ENCODE measurements around the gene SLC35A1. TPM values are rescaled to one million over a fixed set of nuclear protein-coding genes. Genes with fewer than 3 reads are reported as not detected.
"Not testable (repeated sequence)": the region's sequence is repeated elsewhere in the genome, so short reads cannot be mapped to it uniquely, and the experiment has no call there.

Gene SLC35A1, protein sequence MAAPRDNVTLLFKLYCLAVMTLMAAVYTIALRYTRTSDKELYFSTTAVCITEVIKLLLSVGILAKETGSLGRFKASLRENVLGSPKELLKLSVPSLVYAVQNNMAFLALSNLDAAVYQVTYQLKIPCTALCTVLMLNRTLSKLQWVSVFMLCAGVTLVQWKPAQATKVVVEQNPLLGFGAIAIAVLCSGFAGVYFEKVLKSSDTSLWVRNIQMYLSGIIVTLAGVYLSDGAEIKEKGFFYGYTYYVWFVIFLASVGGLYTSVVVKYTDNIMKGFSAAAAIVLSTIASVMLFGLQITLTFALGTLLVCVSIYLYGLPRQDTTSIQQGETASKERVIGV
- polyA plus RNA-seq (ENCODE audit: insufficient read depth in 1 of 5, insufficient read length in 5 of 5, low replicate concordance in 1 of 5) = 10 to 100 TPM; 48.1 to 68.0 (median 63.3) TPM
- long read RNA-seq, donor 1, transcript SLC35A1-201 (8 exons, 1,851 nt) = major isoform, 22 of 51 reads
- long read RNA-seq, donor 1, partial matches to known transcripts = 29 of 51 reads
- long read RNA-seq, donor 1, other reads (novel, unspliced or antisense) = 0 of 51 reads
- long read RNA-seq, donor 2, transcript SLC35A1-201 (8 exons, 1,851 nt) = major isoform, 6 of 6 reads
- long read RNA-seq, donor 2, partial matches to known transcripts = 0 of 6 reads
- long read RNA-seq, donor 2, other reads (novel, unspliced or antisense) = 0 of 6 reads
- long read RNA-seq, donor 3, transcript SLC35A1-201 (8 exons, 1,851 nt) = major isoform, 5 of 11 reads
- long read RNA-seq, donor 3, partial matches to known transcripts = 6 of 11 reads
- long read RNA-seq, donor 3, other reads (novel, unspliced or antisense) = 0 of 11 reads
- long read RNA-seq, donor 4, transcript SLC35A1-201 (8 exons, 1,851 nt) = major isoform, 8 of 8 reads
- long read RNA-seq, donor 4, partial matches to known transcripts = 0 of 8 reads
- long read RNA-seq, donor 4, other reads (novel, unspliced or antisense) = 0 of 8 reads
- long read RNA-seq, donor 5, transcript SLC35A1-201 (8 exons, 1,851 nt) = major isoform, 12 of 31 reads
- long read RNA-seq, donor 5, partial matches to known transcripts = 18 of 31 reads
- long read RNA-seq, donor 5, other reads (novel, unspliced or antisense) = 0 of 31 reads
- long read RNA-seq, donor 6, transcript SLC35A1-201 (8 exons, 1,851 nt) = major isoform, 13 of 98 reads
- long read RNA-seq, donor 6, partial matches to known transcripts = 84 of 98 reads
- long read RNA-seq, donor 6, other reads (novel, unspliced or antisense) = 0 of 98 reads
- long read RNA-seq, donor 7, transcript SLC35A1-201 (8 exons, 1,851 nt) = major isoform, 14 of 19 reads
- long read RNA-seq, donor 7, partial matches to known transcripts = 5 of 19 reads
- long read RNA-seq, donor 7, other reads (novel, unspliced or antisense) = 0 of 19 reads
- long read RNA-seq, donor 8, partial matches to known transcripts = 7 of 9 reads
- long read RNA-seq, donor 8, other reads (novel, unspliced or antisense) = 0 of 9 reads

DNA sequence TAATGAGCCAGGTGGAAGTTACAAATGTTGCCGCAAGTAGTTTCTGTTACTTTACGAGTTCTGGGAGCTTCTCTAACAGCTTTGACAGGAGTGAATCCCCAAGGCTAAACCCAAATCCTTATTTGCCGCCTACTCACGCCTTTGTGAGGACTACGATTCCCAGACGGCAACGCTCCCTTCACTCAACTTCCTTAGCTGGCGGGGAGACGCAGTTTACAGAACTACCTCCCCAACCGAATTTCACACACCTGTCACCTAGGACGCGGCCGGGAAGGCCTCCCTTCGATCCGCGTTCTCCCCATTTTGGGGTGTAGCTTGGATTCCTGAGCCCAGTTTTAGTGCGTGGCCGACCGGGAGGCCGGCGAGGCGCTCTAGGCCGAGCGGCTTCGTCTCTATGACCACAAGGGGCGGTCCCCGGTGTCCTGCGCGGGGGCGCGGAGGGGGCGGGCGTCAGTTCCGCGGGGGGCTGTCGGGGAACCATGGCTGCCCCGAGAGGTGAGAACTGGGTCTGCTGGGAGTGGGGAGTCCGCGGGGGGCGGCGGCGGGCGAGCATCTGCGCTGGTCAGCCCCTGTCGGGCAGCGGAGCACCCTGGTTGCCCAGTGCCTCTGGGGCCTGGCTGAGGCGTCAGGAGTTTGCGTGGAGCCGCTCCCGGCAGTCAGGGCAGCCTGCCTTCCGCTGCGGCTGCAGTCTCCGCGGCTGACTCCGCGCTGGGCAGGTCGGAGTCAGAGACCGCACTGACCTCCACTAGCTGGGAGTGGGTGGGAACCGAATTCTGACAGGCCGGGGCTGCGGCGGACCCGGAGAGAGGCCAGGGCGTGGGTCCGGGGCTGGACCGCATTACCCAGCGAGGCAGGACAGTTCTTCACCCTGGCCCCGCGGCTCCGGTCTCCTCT lies at the start of gene SLC35A1:
SLC35A1 (plus strand) TSS at position 450 of the 894 bp plus-strand sequence; CDS start at position 480, 30 bp downstream.
- peak; percentile 91 for DNase-seq

GRCh38 chr6:87426789-87427188 lies 46.0 kb upstream of the SLC35A1 start:
- DNase-seq = no peak

DNA sequence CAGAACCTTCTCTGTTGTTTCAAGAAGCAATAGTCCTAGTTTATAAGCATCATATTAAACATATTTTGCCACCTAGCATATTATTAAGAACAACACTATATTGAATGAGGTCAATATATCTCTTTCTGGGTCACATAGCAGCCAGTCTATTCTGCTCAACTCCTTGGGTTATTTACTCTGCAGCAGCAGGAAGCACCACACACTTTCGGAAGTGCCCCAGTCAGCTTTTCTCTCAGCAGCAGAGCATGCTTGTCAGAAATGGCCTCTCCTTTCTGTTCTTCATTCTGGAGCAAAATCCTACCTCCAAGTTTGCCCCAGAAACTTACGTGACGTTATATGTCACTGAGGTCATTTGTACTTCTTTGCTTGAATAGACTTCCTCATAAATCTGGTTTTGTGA lies 42.3 kb upstream of the SLC35A1 start:
- no peak for DNase-seq

GRCh38 chr6:87431263-87431662 lies 41.5 kb upstream of the SLC35A1 start:
- DNase-seq = no peak

GRCh38 chr6:87436435-87436834 lies 36.3 kb upstream of the SLC35A1 start:
- DNase-seq = peak; percentile 56 to 64

DNA sequence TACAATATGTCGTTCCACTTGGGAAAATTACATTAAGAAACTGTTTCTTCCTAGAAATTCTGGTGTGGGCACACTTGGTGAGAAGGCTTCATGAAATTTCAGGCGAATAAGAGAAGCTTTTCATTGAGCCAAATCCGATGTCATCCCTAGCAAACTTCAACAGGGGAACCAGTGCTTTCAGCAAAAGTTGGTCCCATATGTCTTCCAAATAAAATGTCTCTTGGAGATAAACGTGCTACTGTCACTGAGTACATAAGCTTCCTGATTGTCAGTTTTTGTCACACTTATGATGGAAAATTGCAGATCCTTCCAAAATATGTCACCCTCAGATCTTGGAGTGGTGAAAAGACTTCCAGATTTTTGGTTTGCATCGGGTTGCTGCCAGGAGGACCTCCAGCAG lies 31.1 kb upstream of the SLC35A1 start:
- no peak for DNase-seq

GRCh38 chr6:87444362-87444761 lies 28.4 kb upstream of the SLC35A1 start:
- DNase-seq = no peak

GRCh38 chr6:87465051-87465450 lies 7.7 kb upstream of the SLC35A1 start:
- no peak for DNase-seq

DNA sequence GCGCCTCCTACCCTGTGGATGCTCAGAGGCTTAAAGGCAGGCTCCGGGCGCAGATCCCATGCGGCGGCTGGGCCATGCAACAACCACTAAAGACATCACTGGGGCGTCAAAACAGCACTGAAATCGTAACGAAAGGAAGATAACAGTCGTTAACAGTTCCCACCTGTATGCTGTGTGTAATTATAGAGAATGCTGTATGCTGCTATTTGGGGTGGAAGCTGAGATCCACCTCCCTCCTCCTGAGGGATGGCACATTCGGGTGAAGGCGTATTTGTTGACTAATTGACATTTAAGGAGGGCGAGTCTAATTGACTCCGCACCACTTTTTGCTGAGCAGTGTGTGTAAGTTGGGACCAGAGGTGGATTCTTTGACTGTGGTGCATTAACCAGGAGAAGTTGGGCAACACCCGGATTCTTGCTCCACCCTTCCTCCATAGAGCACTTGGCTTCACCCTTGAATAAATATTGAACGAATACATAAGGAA lies 687 bp downstream of the SLC35A1 start:
- peak; percentile 30 to 31 for DNase-seq

- DNase-seq = peak; percentile 20 to 23
Observed at GRCh38 chr6:87481931-87482330, 9.2 kb downstream of the SLC35A1 start.

DNA sequence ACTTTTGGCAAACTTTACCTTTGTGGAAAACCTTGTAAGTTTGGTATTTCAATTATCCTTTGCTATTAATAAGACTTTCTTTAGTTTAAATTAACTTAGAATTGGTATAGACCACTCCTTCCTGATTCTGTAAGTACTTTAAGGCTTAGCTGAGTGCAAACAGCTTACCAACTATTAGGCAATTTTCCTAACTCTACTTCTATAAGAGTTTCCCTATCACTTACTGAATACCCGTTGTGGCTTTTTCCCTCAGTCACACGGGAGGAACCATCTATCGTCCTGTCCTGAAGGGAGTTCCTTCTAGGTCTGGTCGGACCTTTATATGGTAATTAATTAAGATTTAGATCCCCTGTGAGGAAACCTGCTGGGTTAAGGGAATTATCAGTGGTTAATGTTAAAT lies 9.6 kb downstream of the SLC35A1 start:
- peak in 1 of 2 donors; percentile 17 for DNase-seq

DNA sequence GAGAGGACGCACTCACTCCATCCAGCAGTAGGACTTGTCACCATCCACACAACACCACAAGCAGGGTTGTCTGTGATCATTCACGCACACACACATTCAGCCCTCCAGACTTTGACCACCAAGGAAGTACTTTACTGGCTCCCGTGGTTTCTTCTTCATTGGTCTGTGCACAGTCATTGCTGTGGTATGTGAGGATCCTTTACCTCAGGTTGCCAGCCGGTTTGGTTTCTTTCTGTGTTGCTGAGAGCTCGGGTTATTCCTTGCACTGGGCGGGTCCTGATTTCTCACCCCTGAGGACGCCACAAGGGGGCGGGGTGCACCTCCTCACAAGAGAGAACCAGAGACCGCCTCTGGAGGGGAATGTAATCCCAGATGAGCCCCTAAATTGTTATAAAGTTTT lies 11.2 kb downstream of the SLC35A1 start:
- no peak for DNase-seq

DNA sequence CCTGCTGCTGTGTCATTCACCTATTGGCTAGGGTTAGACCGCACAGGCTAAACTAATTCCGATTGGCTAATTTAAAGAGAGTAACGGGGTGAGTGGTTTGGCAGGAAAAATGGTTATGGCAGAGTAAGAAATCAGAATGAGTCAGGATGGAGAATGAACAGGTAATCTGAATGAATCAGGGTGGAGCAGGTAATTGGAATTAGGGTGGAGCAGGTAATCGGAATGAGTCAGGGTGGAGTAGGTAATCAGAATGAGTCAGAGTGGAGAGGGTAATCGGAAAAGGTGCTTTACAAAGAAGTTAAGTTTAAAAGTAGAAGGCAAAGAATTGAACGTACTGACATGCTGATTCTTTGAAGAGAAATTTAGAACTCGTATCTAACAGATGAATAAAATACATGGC lies 11.7 kb downstream of the SLC35A1 start:
- DNase-seq = no peak

DNA sequence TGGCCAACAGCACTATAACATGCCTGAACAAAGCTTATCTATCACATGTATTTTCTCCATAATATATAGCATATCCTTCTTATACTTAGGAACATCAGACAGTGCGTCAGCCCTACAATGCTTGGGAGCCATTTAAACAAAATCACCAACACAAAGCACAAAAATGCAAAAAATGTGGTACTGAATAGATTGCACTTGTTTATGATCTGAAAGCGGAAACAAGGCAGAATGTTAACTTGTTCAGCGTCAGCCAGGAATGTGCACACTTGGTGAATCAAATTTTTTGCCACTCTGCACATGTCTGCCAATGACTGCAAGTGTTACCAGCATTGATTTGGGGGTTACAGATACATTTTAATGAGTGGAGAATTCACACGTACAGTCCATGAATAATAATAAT lies 14.8 kb downstream of the SLC35A1 start:
- no peak for DNase-seq

DNA sequence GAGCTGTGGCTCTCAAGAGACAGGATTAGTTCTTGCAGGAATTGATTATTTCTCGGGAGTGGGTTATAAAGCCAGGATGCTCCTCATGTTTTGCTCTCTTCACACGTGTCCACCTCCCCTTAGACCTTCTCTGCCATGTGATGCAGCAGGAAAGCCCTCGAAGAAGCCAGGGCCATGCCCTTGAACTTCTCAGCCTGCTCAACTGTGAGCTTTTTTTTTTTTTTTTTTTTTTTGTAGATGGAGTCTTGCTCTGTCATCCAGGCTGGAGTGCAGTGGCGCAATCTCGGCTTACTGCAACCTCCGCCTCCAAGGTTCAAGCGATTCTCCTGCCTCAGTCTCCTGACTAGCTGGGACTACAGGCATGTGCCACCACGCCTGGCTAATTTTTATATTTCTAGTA lies 16.6 kb downstream of the SLC35A1 start:
- not testable (repeated sequence) for DNase-seq

DNA sequence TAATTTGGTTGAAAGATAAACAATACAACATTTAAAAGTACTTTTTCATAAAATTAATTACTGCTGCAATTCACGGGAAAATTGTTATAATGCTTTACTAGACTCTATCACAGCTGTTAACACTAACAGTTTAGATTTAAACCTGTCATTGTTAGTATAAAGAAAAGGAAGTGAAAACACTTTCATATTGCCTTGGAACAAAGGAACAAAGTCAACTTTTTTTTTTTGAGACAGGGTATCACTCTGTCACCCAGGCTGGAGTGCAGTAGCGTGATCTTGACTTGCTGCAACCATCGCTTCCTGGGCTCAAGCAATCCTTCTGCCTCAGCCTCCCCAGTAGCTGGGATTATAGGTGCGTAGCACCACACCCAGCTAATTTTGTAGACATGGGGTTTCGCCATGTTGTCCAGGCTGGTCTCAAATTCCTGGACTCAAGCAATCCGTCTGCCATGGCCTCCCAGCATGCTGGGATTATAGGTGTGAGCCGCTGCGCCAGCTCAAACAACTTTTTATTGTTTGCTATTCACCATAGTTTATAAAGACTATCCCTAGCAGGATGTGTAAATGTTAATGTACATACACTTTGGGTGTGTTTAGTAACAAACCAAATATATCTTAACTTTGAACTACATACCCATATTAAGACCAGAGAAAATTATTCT lies 22.1 kb downstream of the SLC35A1 start:
- DNase-seq = no peak

DNA sequence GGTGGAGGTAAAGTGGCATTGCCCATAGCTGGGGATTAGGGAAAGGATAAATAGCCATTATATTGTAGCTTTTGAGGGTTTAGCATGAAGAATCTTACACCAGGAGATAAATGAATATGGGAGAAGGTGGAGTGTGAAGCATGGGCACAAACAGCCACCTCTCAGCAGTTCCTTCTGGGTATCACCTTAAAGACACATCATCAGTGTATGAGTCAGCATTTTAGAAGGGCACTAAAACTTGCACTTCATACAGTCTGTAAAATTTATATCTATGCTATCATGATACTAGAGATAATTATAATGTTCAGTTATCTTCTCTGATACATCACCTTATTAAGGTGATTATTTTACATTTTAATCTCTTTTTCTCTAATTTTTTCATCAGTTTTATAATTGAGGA lies 25.3 kb downstream of the SLC35A1 start:
- DNase-seq = no peak

DNA sequence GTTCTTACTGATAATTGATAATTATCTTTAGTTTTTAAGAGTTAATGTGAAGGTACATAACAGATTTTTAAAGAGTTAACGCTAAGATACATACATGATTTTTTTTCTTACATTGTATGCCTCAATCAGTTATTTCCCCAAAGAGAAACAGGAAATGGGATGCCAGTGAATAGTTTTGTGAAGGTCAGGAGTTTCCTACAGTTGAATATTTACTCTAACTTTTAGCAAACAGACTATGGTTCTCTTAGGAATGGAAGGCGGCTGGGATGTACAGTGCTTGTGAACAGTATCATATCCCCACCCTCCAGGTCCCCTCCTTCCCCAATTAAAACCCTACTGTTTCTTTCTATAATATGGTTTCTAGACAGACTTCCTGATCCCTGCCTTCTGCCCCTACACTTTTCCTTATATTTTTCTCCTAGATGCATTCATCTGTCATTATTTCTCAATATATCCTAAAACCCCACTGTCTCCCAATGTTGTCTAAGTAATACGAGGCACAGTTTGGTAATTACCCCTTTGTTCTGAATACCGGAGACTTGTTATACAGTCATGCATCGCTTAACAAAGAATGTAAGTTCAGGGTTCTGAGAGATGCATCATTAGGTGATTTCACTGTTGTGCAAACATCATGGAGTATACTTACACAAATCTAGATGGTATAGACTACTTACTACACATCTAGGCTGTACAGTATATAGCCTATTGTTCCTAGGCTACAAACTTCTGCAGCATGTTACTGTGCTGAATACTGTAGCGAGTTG lies 29.2 kb downstream of the SLC35A1 start:
- DNase-seq = no peak

GRCh38 chr6:87504441-87504840 lies 31.7 kb downstream of the SLC35A1 start:
- DNase-seq = peak; percentile 17 to 28

All from right lung (tissue), 10 donors.